ENCODE data around the gene ZBTB11.

- TF ChIP-seq CTCF (IDR thresholded peaks at IDR 0.05) (no peak), POLR2A (IDR thresholded peaks at IDR 0.05) (no peak)
Measured at GRCh38 chr3:101617478-101617877, 59.5 kb downstream of the ZBTB11 start.

Data from lower leg skin (tissue), 3 donors.